Measurements from ENCODE around the gene RGMB. TPM values are rescaled to one million over a fixed set of nuclear protein-coding genes. Genes with fewer than 3 reads are reported as not detected.

The RGMB gene
- total RNA-seq, 1 donor from 2014 or later, result 20.0 TPM

- DNase-seq (ENCODE audit: low spot score), result no peak
These were observed 11.8 kb downstream of the RGMB start for GRCh38 chr5:98785244-98785643.

DNA sequence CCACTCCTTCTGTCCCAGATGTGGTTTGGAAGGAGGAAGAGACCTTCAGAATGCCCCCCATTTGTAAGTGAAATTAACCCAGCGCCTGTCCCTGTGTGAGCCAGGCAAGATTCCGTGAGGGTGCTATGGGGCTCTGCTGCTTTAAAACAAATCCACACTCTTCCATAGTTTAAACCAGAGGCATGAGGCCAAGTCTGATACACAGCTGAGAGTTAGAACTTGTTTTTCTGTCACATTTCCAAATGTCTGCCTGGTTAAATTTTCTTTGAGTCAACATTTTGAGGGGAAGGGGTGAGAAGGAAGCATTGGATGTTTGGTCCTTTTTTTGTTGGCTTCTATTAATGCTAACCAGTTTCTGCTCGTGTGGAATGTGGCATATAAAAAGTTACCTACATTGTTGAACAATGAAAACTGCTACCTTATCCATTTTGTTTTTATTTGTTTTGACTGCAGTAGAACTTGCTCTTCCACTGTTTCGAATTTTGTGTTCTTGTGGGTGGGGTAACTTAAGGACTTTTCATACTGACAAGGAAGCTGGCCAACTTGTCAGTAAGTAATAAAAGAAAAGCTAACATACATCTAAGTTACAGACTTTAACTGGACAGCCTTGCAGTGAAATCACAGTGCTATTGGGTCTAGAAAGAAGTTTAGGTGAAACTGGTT is 12.9 kb downstream of the RGMB start:
- DNase-seq (ENCODE audit: low spot score), result no peak

DNA sequence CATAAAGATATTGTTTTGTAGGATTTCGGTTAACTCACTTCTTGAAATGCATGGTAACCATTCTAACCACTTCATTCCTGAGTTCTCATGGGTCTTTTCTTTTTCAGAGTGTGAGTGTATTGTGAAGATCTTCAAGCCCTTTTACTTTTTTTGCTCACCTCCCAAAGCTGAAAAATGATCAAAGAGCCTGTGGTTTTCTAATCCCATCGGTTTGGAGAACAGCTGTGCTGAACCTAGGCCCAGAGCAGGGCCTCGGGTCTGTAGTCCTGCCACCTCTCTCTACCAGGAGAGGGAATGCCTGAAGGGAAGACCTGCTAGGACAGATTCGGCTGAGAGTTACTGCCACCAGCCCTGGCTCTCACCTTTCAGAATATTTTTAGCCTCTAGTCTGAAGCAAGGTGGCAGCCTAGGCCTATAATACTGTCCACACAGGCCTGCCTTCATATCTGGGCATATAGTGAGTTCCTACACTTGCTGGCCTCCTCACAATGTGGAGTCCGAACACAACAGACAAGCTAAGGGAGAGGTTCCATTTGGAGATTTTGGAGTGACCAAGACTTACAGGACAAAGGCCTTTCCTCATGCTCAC is 13.8 kb downstream of the RGMB start:
- no peak for DNase-seq (ENCODE audit: low spot score)

GRCh38 chr5:98789029-98789428 is 15.6 kb downstream of the RGMB start:
- no peak for DNase-seq (ENCODE audit: low spot score)

- no peak for DNase-seq (ENCODE audit: low spot score)
These were observed 17.6 kb downstream of the RGMB start for GRCh38 chr5:98791001-98791519.

- no peak for DNase-seq (ENCODE audit: low spot score)
These were observed 18.6 kb downstream of the RGMB start for GRCh38 chr5:98791898-98792580.

- no peak for DNase-seq (ENCODE audit: low spot score)
These were observed 19.8 kb downstream of the RGMB start for GRCh38 chr5:98793223-98793622.

DNA sequence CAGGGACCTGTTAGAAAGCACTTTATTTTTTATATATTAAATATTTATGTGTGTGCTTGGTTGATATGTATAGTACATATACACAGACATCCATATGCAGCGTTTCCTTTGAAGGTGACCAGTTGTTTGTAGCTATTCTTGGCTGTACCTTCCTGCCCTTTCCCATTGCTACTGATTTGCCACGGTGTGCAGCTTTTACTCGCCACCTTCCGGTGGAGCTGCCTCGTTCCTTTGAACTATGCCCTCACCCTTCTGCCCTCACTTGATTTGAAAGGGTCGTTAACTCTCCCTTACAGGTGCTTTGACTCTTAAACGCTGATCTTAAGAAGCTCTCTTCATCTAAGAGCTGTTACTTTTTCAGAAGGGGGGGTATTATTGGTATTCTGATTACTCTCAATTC is 20.5 kb downstream of the RGMB start:
- DNase-seq (ENCODE audit: low spot score), result no peak

DNA sequence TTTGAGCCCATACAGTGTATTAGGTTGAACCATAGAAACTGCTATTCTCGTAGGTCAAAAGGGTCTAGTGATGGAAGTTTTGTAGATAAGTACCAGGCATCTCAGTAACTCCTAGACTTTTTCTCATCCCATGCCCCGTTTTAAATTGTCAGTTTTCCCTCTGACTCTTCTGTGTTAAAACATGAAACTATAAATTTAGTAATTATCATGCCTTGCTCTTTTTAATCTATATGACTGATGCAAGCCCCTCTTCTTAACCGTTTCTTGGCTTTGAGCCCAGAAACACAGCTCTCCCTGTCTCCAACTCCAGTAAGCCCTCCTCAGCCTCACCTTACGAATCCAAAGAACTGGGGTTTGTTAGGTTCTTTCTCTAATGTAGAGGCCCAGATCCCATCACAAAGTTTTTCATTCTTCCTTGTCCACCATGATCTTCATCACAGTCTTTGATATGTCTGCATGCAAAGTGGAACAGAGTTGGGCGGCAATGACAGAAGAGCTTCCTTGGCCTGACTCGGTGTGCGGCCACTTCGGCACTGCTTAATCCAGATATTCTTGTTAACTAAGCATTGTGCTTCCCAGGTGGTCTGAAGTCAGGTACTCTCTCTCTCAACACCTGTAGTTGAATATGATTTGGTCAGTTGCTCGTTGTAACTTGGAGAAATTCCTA is 21.1 kb downstream of the RGMB start:
- no peak for DNase-seq (ENCODE audit: low spot score)

GRCh38 chr5:98795243-98795642 is 21.8 kb downstream of the RGMB start:
- DNase-seq (ENCODE audit: low spot score), result no peak

- DNase-seq (ENCODE audit: low spot score), result no peak
These were observed 22.9 kb downstream of the RGMB start for GRCh38 chr5:98796197-98796972.

- DNase-seq (ENCODE audit: low spot score), result no peak
These were observed 24.9 kb downstream of the RGMB start for GRCh38 chr5:98798371-98798770.

GRCh38 chr5:98798847-98799246 is 25.4 kb downstream of the RGMB start:
- no peak for DNase-seq (ENCODE audit: low spot score)

GRCh38 chr5:98804066-98804465 is 30.6 kb downstream of the RGMB start:
- no peak for DNase-seq (ENCODE audit: low spot score)

DNA sequence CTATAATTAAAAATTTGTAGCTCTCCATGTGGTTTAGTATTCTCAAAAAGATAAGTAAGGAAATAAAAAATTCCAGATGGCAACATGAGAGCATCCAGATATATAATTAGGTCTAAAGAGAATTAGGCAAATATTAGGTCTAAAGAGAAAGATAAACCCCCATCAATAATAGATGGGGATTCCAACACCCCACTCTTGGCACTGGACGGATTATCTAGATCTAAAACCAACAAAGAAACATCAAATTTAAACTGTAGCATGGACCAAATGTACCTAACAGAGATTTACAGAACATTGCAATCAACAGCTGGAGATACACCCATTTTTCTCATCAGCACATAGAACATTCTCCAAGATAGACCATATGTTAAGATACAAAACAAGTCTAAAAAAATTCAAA is 31.6 kb downstream of the RGMB start:
- DNase-seq (ENCODE audit: low spot score), result no peak

GRCh38 chr5:98807806-98808205 is 34.3 kb downstream of the RGMB start:
- no peak for DNase-seq (ENCODE audit: low spot score)

- DNase-seq (ENCODE audit: low spot score), result no peak
These were observed 36.7 kb downstream of the RGMB start for GRCh38 chr5:98810206-98810605.

DNA sequence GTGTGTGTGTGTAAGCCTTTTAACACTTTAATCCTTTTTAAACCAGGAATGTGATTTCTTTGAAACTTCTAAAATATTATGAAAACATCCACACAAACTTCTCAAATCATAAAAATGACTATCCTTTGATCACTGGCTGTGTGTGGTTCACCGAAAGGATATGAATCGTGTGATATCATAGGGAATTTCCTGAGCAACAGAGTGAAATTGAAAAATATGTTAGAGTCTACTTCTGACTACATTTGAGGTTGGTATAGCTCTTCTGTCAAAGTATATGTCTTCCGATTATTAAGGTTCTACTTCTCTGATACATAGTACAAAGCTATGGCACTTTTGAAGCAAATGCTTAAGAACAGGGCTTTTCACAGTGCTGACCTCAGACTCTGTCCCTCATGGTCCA is 40.3 kb downstream of the RGMB start:
- no peak for DNase-seq (ENCODE audit: low spot score)

- no peak for DNase-seq (ENCODE audit: low spot score)
These were observed 43.2 kb downstream of the RGMB start for GRCh38 chr5:98816582-98817222.

DNA sequence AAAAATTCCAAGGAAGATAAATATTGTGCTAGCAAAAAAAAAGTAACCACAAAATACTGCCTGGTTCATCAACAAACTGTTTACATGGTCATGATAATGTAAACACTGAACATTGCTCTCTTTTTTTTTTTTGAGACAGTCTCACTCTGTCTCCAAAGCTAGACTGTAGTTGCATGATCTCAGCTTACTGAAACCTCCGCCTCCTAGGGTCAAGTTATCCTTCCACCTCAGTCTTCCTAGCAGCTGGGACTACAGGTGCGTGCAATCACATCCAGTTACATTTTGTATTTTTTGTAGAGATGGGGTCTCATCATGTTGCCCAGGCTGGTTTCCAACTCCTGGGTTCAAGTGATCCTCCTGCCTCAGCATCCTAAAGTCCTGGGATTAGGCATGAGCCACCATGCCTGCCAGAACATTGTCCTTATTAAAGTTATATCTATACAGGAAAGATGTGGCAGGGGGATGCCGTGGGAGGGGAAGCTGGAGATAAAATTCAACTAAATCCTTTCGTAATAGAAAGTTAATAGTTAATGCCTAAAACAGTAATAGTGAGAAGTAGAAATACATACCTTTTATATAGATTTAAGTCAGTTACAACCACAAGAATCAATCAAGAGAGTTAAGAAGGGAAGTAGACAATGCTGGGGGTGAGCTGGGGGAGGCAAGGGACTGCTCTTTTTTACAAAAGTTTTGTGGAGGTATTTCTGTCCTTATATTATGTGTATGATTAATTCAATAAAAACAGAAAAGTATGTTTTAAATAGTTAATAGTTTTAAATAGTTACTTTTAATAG is 52.3 kb downstream of the RGMB start:
- DNase-seq (ENCODE audit: low spot score), result no peak
